Sciatic nerve (tissue), 2 donors: Measurements from ENCODE around the gene FCRL5. TPM values are rescaled to one million over a fixed set of nuclear protein-coding genes. Genes with fewer than 3 reads are reported as not detected.
"Not testable (repeated sequence)": the region's sequence is repeated elsewhere in the genome, so short reads cannot be mapped to it uniquely, and the experiment has no call there.

Experiments
- ATAC-seq: fragments of 200-7000 bp; cut with Tn5 transposase; one replicate; pipeline ENCODE4 v1.9.1; 2020; ENCODE audit warnings: mild to moderate bottlenecking, moderate library complexity
- DNase-seq: peaks from one replicate; pipeline ENCODE4 v3.0.0-alpha.2; 2020; ENCODE audit warnings: low spot score
- intact Hi-C: fragments of 100-400 bp; cut with DNase I; formaldehyde crosslinking; loops from one replicate; pipeline ENCODE4 v1.14.2; 2022
- total RNA-seq: library from RNA; stranded (reverse); fragmentation: NEBNext Ultra II Directional; extraction: Animal tissue kit (Norgen Biotek cat#: 25700); gene quantifications from one replicate; pipeline ENCODE4 v1.2.1, GENCODE V29; 2021
- donor health status: DM: no; HTN: no; CAD: no.
- donor health status: DM: no; HTN: no; CAD: no.

The FCRL5 gene
- total RNA-seq, 1 donor from 2014 or later = 0.36 TPM

DNA sequence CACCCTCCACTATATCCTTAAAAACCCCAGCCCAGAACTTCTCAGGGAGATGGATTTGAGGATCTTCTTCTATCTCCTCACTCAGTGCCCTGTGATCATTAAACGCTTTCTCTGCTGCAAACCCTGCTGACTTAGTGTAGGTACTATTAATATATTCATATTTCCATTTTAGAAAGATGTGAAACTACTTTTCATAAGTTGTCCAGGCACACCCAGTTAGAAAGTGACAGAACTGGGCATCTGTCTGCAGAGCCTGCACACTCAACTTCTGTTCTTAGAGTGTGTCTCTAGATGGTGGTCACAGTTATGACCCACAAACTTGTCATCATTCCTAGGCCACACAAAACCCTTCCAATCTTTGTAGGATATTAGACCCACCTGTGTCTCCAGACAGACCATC, 55.0 kb downstream of the FCRL5 start:
- intact Hi-C loops = loop anchor here (10.0 kb wide), 1 partner anchor 302 kb away; no protein-coding TSS in a partner anchor
- DNase-seq (no peak), ATAC-seq (no peak)

DNA sequence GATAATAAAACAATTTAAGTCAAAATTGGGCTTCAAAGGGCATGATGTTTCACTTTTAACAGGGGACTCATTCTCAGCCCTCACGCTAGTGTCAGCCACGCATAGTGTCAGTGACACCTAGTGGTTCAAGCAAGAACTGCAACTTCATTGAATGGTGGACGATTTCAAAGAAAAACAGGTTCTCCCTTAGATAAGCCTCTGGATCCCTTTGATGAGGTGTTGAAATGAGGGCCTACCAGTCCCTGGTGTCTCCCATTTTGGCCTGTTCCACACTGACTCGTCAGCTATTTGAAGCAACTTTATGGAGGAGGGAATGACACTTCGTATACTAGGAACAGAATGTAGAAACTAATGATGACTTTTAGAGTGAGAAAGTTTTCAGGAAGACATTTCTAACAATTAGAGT, 56.2 kb downstream of the FCRL5 start:
- intact Hi-C loops = loop anchor here (10.0 kb wide), 1 partner anchor 301 kb away; no protein-coding TSS in a partner anchor
- DNase-seq (no peak), ATAC-seq (peak; percentile 46)

DNA sequence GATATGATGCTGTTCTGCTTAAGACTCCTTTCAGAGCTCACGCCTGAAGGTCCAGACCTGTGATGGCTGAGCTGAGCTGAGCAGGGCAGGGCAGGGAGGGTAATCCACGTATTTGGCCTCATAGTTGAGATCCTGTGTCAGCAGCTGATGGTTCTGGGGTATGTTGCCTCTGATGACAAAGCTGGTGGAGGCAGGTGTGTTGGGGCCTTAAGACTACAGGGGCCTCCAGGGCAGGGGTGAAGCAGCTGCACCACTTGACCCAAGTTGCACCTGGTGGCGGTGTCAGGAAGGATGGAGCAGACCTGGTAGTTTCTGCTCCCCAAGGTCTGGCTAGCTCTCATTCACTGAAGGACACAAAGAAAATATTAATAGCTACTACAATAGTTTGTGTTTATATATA, 57.0 kb downstream of the FCRL5 start:
- intact Hi-C loops = loop anchor here (10.0 kb wide), 1 partner anchor 300 kb away; no protein-coding TSS in a partner anchor
- no peak for DNase-seq
- ATAC-seq = no peak

DNA sequence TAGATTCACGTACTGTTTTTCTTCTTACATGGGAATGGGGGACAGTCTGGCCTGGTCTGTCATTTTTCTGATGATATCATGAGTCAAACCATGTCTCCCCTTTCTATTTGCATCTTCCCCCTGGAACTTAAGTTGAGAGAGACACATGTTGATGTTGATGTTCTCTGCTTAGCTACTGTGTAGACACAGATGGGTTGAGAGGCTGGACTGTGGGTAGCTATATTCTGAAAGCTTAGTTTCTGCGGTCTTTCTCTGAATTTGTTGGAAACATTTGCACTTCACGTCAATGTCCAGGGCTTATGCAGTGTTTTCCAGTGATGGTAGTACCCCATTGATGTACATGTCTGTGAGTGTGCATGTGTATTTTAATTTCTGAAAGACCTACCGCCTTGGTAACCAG, 58.2 kb downstream of the FCRL5 start:
- no peak for ATAC-seq
- intact Hi-C loops = loop anchor here (10.0 kb wide), 1 partner anchor 299 kb away; no protein-coding TSS in a partner anchor
- no peak for DNase-seq

DNA sequence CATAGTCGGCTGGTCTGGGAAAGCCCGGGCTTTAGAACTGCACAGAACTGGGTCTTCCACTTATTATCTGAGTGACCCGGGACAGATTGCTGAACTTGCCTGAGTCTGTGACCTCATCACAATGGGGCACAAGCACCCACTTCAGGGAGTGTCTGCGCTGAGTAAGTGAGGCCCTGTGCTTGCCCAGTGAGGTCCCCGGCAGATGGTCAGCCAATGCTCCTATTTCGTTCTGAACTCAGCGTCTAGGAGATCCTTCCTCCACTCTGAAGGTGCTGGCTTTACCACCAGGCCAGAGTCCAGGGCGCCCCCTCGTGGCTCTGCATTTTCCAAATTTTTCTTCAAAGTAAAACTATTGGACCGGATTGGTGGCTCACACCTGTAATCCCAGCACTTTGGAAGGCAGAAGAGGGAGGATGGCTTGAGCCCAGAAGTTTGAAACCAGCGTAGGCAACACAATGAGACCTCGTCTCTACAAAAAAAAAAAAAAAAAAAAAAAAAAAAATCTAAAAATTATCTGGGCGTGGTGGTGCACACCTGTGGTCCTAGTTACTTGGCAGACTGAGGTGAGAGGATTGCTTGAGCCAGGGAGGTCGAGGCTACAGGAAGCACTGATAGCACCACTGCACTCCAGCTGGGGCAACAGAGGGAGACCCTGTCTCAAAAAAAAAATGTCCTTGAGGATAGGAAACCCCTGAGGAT, 61.7 kb downstream of the FCRL5 start:
- intact Hi-C loops = loop anchor here (10.0 kb wide), 1 partner anchor 296 kb away; no protein-coding TSS in a partner anchor
- ATAC-seq = peak; percentile 67
- DNase-seq = peak; percentile 83

DNA sequence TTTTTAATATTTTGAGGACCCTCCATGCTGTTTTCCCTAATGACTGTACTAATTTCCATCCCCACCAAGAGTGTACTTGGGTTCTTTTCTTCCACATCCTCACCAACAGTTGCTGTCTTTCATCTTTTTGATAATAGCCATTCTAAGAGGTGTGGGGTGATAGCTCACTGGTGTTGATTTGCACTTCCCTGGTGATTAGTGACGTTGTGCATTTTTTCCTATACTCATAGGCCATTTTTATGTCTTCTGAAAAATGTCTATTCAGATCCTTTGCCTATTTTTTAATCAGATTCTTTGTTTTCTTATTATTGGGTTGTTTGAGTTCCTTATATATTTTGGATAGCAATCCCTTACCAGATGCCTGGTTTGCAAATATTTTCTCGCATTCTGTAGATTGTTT, 64.2 kb downstream of the FCRL5 start:
- DNase-seq (no peak), ATAC-seq (no peak)
- intact Hi-C loops = loop anchor here (10.0 kb wide), 1 partner anchor 113 kb away; no protein-coding TSS in a partner anchor

DNA sequence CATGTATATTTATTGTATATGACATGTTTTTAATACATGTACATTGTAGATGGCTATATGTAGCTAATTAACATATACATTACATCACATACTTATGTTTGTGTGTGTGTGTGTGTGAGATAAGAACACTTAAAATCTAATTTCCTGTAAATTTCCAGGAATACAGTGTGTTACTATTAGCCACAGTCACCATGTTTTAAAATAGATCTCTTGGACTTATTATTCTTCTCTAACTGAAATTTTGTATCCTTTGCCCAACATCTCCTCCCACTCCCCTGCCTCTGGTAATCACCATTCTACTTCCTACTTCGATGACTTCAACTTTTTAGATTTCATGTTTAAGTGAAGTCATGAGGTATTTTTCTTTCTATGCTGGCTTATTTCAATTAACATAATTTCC, 64.8 kb downstream of the FCRL5 start:
- intact Hi-C loops = loop anchor here (10.0 kb wide), 1 partner anchor 113 kb away; no protein-coding TSS in a partner anchor
- ATAC-seq = no peak
- no peak for DNase-seq

DNA sequence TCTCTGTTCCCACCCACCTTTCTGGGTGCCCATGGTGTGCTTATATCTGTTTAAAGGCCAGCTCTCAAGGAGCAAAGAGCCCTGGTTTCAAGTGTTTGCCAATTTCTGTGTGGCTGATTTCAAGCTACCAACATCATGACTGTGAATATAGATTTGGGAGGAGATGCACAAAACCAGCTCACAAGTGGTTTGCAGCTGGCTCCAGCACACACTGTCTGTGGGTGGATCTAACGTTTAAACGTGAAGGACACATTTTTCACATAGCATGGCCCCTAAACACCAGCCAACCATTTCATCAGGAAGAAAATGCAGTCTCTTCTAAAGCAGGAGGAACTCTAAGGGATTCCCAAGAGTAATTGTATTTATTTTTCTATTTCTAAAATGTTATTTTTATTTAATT, 65.2 kb downstream of the FCRL5 start:
- intact Hi-C loops = loop anchor here (10.0 kb wide), 1 partner anchor 112 kb away; no protein-coding TSS in a partner anchor
- DNase-seq (no peak), ATAC-seq (no peak)

DNA sequence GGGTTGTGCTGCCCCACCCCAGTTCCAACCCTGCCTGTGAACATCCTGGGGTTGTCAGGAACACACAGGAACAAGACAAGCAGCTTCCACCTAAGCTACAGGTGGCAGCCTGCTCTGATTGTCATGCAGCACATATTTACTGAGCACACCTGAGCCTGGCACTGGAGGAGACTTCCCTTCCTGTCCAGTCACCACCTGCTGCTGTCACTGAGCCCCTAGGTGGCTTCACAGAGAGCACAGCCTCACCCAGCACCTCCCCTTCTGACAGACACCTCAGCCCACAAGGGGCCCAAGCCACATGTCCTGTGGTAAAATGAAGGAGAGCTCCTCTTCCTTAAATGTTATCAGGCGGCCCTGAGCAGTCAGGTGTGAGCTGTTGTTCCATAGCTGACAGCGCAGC, 65.9 kb downstream of the FCRL5 start:
- DNase-seq, ATAC-seq: not testable (repeated sequence)
- intact Hi-C loops = loop anchor here (10.0 kb wide), 1 partner anchor 112 kb away; no protein-coding TSS in a partner anchor

DNA sequence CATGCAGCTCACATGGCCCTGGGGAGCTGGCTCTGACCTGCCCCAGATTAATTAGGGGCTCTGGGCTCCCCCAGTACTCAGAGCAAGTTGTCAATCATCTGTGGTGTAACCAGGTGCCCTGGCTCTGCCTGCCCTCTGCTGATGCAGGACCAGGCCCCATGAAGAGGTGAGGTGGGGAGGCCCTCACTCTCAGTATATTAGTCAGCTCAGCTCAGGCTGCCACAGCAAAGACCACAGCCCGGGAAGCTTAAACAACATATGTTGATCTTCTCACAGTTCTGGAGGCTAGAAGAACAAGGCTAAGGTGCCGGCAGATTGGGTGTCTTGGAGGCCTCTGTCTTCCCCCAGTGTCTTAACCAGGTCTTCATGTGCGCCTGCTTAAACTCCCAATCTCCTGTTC, 66.5 kb downstream of the FCRL5 start:
- no peak for ATAC-seq
- no peak for DNase-seq
- intact Hi-C loops = loop anchor here (10.0 kb wide), 1 partner anchor 111 kb away; no protein-coding TSS in a partner anchor

DNA sequence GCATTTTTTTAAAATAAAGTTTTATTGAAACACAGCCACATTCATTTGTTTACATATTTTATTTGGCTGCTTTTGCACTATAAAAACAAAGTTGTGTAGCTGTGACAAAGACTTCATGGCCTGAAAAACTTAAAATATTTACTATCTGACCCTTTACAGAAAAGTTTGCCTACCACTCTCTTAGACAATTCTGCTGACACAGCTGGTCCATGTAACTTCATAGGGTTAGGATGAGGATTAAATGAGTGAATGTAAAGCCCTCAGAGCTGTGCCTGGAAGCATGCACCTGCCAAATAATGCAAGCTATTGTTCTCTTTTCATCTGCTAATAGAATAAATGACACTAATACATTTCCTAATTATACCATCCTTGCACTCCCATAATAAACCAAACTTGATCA, 67.7 kb downstream of the FCRL5 start:
- intact Hi-C loops = loop anchor here (10.0 kb wide), 1 partner anchor 110 kb away; no protein-coding TSS in a partner anchor
- DNase-seq = no peak
- ATAC-seq = no peak

DNA sequence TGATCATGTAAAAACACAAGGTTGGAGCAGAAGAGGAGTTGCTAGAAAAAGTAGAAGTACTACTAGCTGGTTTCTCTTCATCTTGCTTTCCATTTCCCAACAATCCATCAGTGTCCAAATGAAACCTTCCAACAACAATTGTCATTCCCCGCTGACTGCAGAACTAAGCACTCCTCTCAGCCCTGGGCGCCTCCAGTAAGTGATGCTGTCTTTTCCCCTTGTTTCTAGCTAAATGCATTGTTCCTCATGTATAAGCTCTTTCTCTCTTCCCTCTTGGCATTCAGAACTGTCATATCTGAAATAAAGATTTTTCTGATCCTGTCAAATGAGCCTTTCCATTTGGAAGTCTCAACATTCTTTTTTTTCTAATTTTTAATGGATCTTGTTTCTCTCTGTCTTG, 68.7 kb downstream of the FCRL5 start:
- no peak for ATAC-seq
- no peak for DNase-seq
- intact Hi-C loops = loop anchor here (10.0 kb wide), 1 partner anchor 109 kb away; no protein-coding TSS in a partner anchor

DNA sequence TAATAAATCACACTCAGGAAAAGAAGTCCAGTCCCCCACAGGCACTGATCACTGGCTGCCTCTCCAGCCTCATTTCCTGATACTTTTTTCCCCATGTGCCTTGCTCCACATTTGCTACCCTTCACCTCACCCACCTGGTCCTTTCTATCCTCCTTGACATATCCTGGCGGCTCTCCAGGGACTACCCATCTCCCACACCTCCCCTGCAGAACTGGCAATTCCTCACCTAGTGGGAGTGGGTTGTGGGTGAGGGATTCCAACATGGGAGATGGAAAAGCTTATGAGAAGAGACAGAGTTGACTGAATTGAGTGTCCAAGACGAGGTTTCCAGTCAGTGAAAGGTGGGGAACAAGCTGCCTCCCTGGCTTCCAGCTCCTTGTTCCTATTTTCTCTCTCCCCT, 69.6 kb downstream of the FCRL5 start:
- DNase-seq = no peak
- ATAC-seq = no peak
- intact Hi-C loops = loop anchor here (10.0 kb wide), 1 partner anchor 108 kb away; no protein-coding TSS in a partner anchor

DNA sequence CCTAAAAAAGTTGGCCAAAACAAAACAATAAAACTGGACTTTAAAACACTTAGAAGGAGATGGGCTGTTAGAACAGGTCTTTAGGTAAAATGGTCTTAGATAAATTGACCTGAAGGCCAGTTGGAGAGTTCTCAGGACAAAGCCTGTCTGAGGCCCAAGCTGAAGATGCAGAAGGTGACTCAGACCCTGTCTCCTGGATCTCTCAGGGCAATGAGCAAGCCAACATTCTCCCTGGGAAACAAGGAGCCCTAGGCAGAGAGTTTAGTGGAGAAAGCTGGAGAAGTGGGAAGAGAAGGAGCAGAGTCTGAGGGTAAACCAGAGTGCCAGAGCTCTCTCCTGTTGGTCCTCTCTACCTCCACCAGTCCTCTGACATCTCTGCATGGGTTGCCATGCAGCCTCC, 70.1 kb downstream of the FCRL5 start:
- ATAC-seq (no peak), DNase-seq (no peak)
- intact Hi-C loops = loop anchor here (10.0 kb wide), 1 partner anchor 107 kb away; no protein-coding TSS in a partner anchor

DNA sequence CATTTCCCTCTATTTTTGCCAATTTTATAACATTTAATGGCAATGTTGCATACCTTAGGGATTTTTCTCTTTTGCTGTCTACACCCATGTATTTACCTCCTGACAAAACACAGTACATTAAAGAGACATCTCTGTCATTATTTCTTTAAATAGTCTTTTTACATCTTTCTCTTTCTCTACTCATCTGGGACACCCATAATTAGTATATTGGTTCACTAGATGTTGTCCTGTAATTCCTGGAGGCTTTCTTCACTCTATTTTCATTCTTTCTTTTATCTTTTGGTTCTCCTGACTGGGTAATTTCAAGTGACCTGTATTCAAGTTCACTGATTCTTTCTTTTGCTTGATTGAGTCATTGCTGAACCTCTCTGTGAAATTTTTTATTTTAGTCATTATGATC, 74.3 kb downstream of the FCRL5 start:
- ATAC-seq (no peak), DNase-seq (no peak)
- intact Hi-C loops = no loop called here

DNA sequence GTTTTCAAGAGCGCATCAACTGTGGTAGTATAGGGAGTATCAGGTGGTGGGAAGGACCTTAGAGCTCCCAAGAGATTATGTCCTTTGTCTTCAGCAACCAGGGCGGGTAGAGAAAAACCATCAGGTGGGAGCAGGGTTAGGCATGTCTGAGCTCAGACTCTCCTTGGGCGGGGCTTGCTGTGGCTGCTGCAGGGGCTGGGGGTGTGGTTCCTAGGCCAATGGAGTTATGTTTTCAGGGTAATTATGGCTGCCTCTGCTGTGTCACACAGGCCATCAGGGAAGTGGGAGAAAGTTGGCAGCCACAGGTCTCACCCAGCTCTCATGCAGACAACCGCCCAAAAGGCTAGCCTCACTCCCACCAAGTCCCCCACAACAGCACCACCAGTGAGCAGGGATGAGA, 74.9 kb downstream of the FCRL5 start:
- ATAC-seq = no peak
- no peak for DNase-seq
- intact Hi-C loops = no loop called here

DNA sequence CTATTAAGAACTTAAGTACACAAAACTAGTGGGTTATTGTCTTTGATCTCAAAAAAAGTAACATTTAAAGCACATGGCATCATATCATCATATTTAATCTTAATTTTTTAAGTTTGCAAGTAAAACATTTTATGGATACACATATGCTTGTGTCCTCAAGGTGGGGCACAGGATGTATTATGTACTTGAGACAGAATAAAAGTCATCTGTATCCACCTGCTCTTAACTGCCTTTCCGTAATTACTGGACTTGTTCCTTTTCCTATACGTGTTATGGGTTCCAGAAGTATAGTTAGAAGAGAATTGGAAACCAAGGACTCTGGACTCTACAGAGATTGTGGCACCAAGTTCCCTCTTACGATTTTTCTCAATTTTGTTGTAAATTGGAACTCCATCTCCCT, 79.4 kb downstream of the FCRL5 start:
- DNase-seq (no peak), ATAC-seq (no peak)
- intact Hi-C loops = no loop called here

DNA sequence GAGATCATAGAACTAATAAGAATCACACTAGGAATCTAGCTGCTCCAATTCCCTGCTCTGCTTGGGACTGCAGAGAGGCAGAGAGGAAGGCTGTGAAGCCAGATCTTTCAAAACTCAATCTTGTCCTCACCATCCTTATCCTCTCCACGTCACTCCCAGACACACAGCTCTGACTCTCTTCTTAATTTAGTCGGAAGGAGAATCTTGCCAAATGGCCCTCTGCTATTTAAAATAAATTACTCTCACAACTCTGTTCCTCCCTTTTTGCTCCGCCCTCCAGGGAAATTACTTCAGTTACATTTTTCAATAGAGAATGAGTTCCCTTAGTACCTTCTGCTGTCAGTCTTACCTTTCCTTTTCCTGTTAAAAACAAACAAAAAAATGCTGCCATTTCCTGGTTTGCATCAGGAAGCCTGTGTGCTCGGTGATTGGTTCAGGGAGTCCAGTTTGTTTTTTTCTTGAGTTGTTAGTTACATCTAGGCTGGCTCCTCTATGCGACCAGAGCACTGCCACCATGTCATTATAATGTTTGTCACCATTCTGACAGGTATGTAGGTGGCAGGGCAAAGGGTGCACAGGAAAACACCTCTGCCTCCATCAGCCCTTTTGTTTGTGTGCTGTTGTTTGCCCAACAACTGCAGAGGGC, 80.1 kb downstream of the FCRL5 start:
- DNase-seq (no peak), ATAC-seq (no peak)
- intact Hi-C loops = no loop called here

DNA sequence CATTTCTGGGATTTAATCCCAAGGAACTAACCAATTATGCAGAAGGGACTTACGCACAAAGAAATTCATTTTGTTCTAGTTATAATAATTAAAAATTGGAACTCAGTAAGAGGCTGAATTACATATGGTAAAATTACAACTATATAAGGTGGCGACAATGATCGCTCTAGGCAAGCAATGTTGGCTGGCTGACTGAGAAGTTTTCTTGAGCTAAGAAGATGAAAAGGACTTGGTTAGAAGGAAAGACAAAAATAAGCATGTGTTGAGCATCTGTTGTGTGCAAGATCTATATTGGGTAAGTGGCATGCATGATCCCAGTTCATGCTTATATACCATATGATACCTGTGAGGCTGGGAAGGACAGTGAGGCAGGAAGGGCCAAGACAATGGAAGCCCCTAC, 80.8 kb downstream of the FCRL5 start:
- intact Hi-C loops = no loop called here
- ATAC-seq (no peak), DNase-seq (no peak)
